GM21528 (cell line): ENCODE results near the gene ERMAP.
"Not testable (repeated sequence)": the region's sequence is repeated elsewhere in the genome, so short reads cannot be mapped to it uniquely, and the experiment has no call there.

Experiments used
- ATAC-seq: cut with Tn5 transposase; IDR thresholded peaks from one replicate; pipeline ENCODE4 v1.9.1; 2021; ENCODE audit warnings: mild to moderate bottlenecking, moderate library complexity; ENCODE audit not compliant: unreplicated experiment, low FRiP score

ERMAP gene

GRCh38 chr1:42868466-42868865, 51.5 kb downstream of the ERMAP start:
- ATAC-seq = not testable (repeated sequence)

GRCh38 chr1:42869254-42869653, 52.3 kb downstream of the ERMAP start:
- not testable (repeated sequence) for ATAC-seq

- ATAC-seq = not testable (repeated sequence)
Measured at GRCh38 chr1:42869751-42870150, 52.8 kb downstream of the ERMAP start.

GRCh38 chr1:42873108-42873507, 56.2 kb downstream of the ERMAP start:
- not testable (repeated sequence) for ATAC-seq

- no peak for ATAC-seq
Measured at GRCh38 chr1:42873670-42874069, 56.7 kb downstream of the ERMAP start.

- no peak for ATAC-seq
Measured at GRCh38 chr1:42876009-42876408, 59.1 kb downstream of the ERMAP start.

GRCh38 chr1:42877380-42877779, 60.5 kb downstream of the ERMAP start:
- ATAC-seq = no peak

- ATAC-seq = no peak
Measured at GRCh38 chr1:42880384-42880783, 63.5 kb downstream of the ERMAP start.

- no peak for ATAC-seq
Measured at GRCh38 chr1:42886046-42886739, 69.3 kb downstream of the ERMAP start.

- ATAC-seq = no peak
Measured at GRCh38 chr1:42886800-42887199, 69.9 kb downstream of the ERMAP start.

GRCh38 chr1:42887366-42887765, 70.4 kb downstream of the ERMAP start:
- ATAC-seq = no peak

- ATAC-seq = no peak
Measured at GRCh38 chr1:42888013-42888633, 71.2 kb downstream of the ERMAP start.

GRCh38 chr1:42889264-42889663, 72.3 kb downstream of the ERMAP start:
- no peak for ATAC-seq

GRCh38 chr1:42891465-42892138, 74.7 kb downstream of the ERMAP start:
- ATAC-seq = no peak
